ENCODE data around the gene MCF2L.

Gene MCF2L

GRCh38 chr13:112966776-112967175 is 2.2 kb upstream of the MCF2L start:
- no peak for TF ChIP-seq CTCF (conservative IDR thresholded peaks at IDR 0.05; ENCODE audit: low read length)
- H3K4me3 ChIP-seq (ENCODE audit: low read length) = no peak overlapping the region
- DNase-seq (ENCODE audit: low read depth) = no peak

DNA sequence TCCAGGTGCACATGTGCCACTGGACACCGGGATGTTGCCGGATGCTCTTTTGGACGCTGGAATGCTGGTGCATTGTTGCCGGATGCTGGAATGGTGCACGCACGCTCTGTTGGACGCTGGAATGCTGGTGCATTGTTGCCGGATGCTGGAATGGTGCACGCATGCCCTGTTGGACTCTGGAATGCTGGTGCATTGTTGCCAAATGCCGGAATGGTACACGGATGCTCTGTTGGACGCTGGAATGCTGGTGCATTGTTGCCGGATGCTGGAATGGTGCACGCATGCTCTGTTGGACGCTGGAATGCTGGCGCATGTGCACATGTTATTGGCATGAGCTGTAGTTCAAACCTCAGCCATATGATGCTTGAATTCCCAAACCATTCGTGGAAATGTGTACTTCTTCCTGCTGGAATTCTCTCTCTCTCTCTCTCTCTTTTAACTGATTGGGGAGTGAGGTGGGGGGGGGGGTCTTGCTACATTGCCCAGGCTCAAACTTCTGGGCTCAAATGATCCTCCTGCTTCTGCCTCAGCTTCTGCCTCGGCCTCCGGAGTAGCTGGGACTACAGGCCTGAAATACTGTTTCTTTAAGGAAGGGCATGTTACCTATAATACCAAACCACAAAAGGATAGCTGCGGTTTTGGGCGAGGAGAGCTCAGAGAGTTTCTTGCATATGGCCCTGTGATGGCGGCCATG is 1.2 kb upstream of the MCF2L start:
- DNase-seq (ENCODE audit: low read depth) = peak; percentile 50
- H3K4me3 ChIP-seq (ENCODE audit: low read length) = no peak overlapping the region
- TF ChIP-seq CTCF (conservative IDR thresholded peaks at IDR 0.05; ENCODE audit: low read length) = no peak

- no peak for DNase-seq (ENCODE audit: low read depth)
- TF ChIP-seq CTCF (conservative IDR thresholded peaks at IDR 0.05; ENCODE audit: low read length) = no peak
- H3K4me3 ChIP-seq (ENCODE audit: low read length) = no peak overlapping the region
Measured at GRCh38 chr13:112968380-112968909, 569 bp upstream of the MCF2L start.

- H3K4me3 ChIP-seq (ENCODE audit: low read length) = no peak overlapping the region
- no peak for TF ChIP-seq CTCF (conservative IDR thresholded peaks at IDR 0.05; ENCODE audit: low read length)
- no peak for DNase-seq (ENCODE audit: low read depth)
Measured at GRCh38 chr13:112969692-112970338, 801 bp downstream of the MCF2L start.

GRCh38 chr13:112970552-112971287 is 1.7 kb downstream of the MCF2L start:
- no peak for TF ChIP-seq CTCF (conservative IDR thresholded peaks at IDR 0.05; ENCODE audit: low read length)
- no peak overlapping the region for H3K4me3 ChIP-seq (ENCODE audit: low read length)
- peak; percentile 3 for DNase-seq (ENCODE audit: low read depth)

DNA sequence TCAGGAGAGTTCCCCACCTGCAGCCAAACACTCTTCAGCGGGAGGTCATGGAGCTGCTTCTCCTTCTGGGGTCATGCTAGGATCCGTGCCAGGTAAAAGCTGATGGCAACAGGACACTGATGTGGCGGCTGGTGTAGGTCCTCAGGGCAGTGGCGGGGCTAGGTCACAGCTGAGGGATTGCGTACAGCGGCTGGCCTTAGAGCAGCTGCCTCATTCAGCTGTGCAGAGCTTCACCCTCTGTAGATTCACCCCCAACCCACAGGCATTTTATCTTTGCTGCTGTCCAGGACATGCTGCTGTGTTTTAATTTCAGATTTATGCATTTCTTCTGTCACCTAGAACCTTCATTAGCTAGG is 2.3 kb downstream of the MCF2L start:
- no peak overlapping the region for H3K4me3 ChIP-seq (ENCODE audit: low read length)
- no peak for TF ChIP-seq CTCF (conservative IDR thresholded peaks at IDR 0.05; ENCODE audit: low read length)
- DNase-seq (ENCODE audit: low read depth) = no peak

All from AG10803 (cell line).